H9 (cell line): ENCODE data around the gene DHPS. TPM values are rescaled to one million over a fixed set of nuclear protein-coding genes. Genes with fewer than 3 reads are reported as not detected.

Source experiments
- DNase-seq: peaks from one replicate; pipeline ENCODE4 v3.0.0-alpha.2; 2017
- H2AFZ ChIP-seq: one replicate; pipeline ENCODE4 v1.6.1; 2013; ENCODE audit warnings: mild to moderate bottlenecking, low read length, control low read depth, moderate library complexity
- H2AK5ac ChIP-seq: 2 replicates; pipeline ENCODE4 v1.6.1; 2013; ENCODE audit warnings: low read length, control low read depth, mixed read lengths; ENCODE audit not compliant: insufficient read length
- H2BK120ac ChIP-seq: one replicate; pipeline ENCODE4 v1.6.1; 2013; ENCODE audit warnings: low read depth, mild to moderate bottlenecking, low read length, control low read depth, inconsistent platforms; ENCODE audit not compliant: poor library complexity, severe bottlenecking
- H2BK12ac ChIP-seq: 2 replicates; pipeline ENCODE4 v1.6.1; 2013; ENCODE audit warnings: low read length, control low read depth, mixed read lengths, low read depth; ENCODE audit not compliant: insufficient read length
- H2BK15ac ChIP-seq: 2 replicates; pipeline ENCODE4 v1.6.1; 2013; ENCODE audit warnings: low read depth, low read length, control low read depth
- H2BK20ac ChIP-seq: one replicate; pipeline ENCODE4 v1.6.1; 2013; ENCODE audit warnings: low read depth, mild to moderate bottlenecking, low read length, control low read depth, inconsistent platforms; ENCODE audit not compliant: poor library complexity, severe bottlenecking
- H2BK5ac ChIP-seq: 2 replicates; pipeline ENCODE4 v1.6.1; 2013; ENCODE audit warnings: low read length, control low read depth, mixed read lengths; ENCODE audit not compliant: insufficient read length
- H3K14ac ChIP-seq: 2 replicates; pipeline ENCODE4 v1.6.1; 2013; ENCODE audit warnings: low read length, control low read depth; ENCODE audit not compliant: insufficient read depth
- H3K18ac ChIP-seq: 2 replicates; pipeline ENCODE4 v1.6.1; 2013; ENCODE audit warnings: low read depth, mild to moderate bottlenecking, mixed read lengths, low read length, control low read depth; ENCODE audit not compliant: insufficient read length
- H3K23ac ChIP-seq: 2 replicates; pipeline ENCODE4 v1.6.1; 2013; ENCODE audit warnings: low read length, control low read depth, mixed read lengths, low read depth; ENCODE audit not compliant: insufficient read length
- H3K23me2 ChIP-seq: 2 replicates; pipeline ENCODE4 v1.6.1; 2013; ENCODE audit warnings: low read depth, mild to moderate bottlenecking, mixed read lengths, low read length, control low read depth; ENCODE audit not compliant: insufficient read length, poor library complexity, severe bottlenecking
- H3K27ac ChIP-seq: 2 replicates; pipeline ENCODE4 v1.5.1; 2013; ENCODE audit warnings: low read length, control low read depth, mixed read lengths, low read depth; ENCODE audit not compliant: insufficient read length
- H3K27me3 ChIP-seq: 2 replicates; pipeline ENCODE4 v1.6.1; 2013; ENCODE audit warnings: low read length, control low read depth, inconsistent platforms; ENCODE audit not compliant: insufficient read depth
- H3K4ac ChIP-seq: 2 replicates; pipeline ENCODE4 v1.6.1; 2013; ENCODE audit warnings: low read depth, mild to moderate bottlenecking, control low read depth, inconsistent platforms, low read length, moderate library complexity
- H3K4me1 ChIP-seq: 2 replicates; pipeline ENCODE4 v1.6.1; 2013; ENCODE audit warnings: low read length, control low read depth, inconsistent platforms; ENCODE audit not compliant: insufficient read depth
- H3K4me2 ChIP-seq: 2 replicates; pipeline ENCODE4 v1.6.1; 2013; ENCODE audit warnings: low read length, control low read depth, mixed read lengths; ENCODE audit not compliant: insufficient read length, insufficient read depth
- H3K56ac ChIP-seq: 2 replicates; pipeline ENCODE4 v1.6.1; 2013; ENCODE audit warnings: low read depth, mild to moderate bottlenecking, mixed read lengths, low read length, control low read depth; ENCODE audit not compliant: insufficient read length
- H3K79me1 ChIP-seq: 2 replicates; pipeline ENCODE4 v1.6.1; 2013; ENCODE audit warnings: low read depth, mild to moderate bottlenecking, moderate library complexity, low read length, control low read depth, inconsistent platforms; ENCODE audit not compliant: insufficient read depth, poor library complexity, severe bottlenecking
- H3K79me2 ChIP-seq: 2 replicates; pipeline ENCODE4 v1.6.1; 2013; ENCODE audit warnings: low read length, control low read depth, inconsistent platforms; ENCODE audit not compliant: insufficient read depth
- H3K9ac ChIP-seq: 2 replicates; pipeline ENCODE4 v1.6.1; 2013; ENCODE audit warnings: low read length, control low read depth, mixed read lengths; ENCODE audit not compliant: insufficient read length; ENCODE audit errors: extremely low read depth
- H3K9me3 ChIP-seq: one replicate; pipeline ENCODE4 v1.6.1; 2013; ENCODE audit warnings: low read depth, low read length, inconsistent platforms; ENCODE audit not compliant: control insufficient read depth
- H3T11ph ChIP-seq: one replicate; pipeline ENCODE4 v1.6.1; 2013; ENCODE audit warnings: mild to moderate bottlenecking, low read length, control low read depth, inconsistent platforms
- H4K20me1 ChIP-seq: one replicate; pipeline ENCODE4 v1.6.1; 2013; ENCODE audit not compliant: control insufficient read depth, insufficient read length, insufficient read depth
- H4K5ac ChIP-seq: 2 replicates; pipeline ENCODE4 v1.6.1; 2013; ENCODE audit warnings: low read depth, mild to moderate bottlenecking, mixed read lengths, low read length, control low read depth; ENCODE audit not compliant: insufficient read length
- H4K8ac ChIP-seq: replicated peaks from 2 replicates; pipeline ENCODE4 v1.6.1; 2013; ENCODE audit warnings: low read length, control low read depth, mixed read lengths, low read depth; ENCODE audit not compliant: insufficient read length
- H4K91ac ChIP-seq: 2 replicates; pipeline ENCODE4 v1.6.1; 2013; ENCODE audit warnings: low read depth, mild to moderate bottlenecking, moderate library complexity, mixed read lengths, low read length, control low read depth; ENCODE audit not compliant: insufficient read length
- H3K27ac Mint-ChIP-seq, 3 experiments: 2 replicates in 2 of 3; 3 replicates in 1 of 3; pipeline ENCODE4 v1.8.0; 2020 to 2021; ENCODE audit warnings: mixed read lengths in 3 of 3, mild to moderate bottlenecking in 1 of 3, moderate library complexity in 1 of 3
- H3K27me3 Mint-ChIP-seq: 2 replicates; pipeline ENCODE4 v1.8.0; 2021; ENCODE audit warnings: low read depth, mild to moderate bottlenecking, moderate library complexity, mixed read lengths
- H3K36me3 Mint-ChIP-seq, 3 experiments: 2 replicates in 2 of 3; 3 replicates in 1 of 3; pipeline ENCODE4 v1.8.0; 2020 to 2021; ENCODE audit warnings: low read depth in 3 of 3, mixed read lengths in 3 of 3; ENCODE audit not compliant: insufficient read depth in 1 of 3
- H3K4me1 Mint-ChIP-seq, 2 experiments: 2 replicates each; pipeline ENCODE4 v1.8.0; 2020; ENCODE audit warnings: mixed read lengths in 2 of 2
- H3K4me3 Mint-ChIP-seq, 2 experiments: 2 replicates in 1 of 2; 3 replicates in 1 of 2; pipeline ENCODE4 v1.8.0; 2020 to 2021; ENCODE audit warnings: mild to moderate bottlenecking in 2 of 2, mixed read lengths in 2 of 2, moderate library complexity in 1 of 2
- H3K9me3 Mint-ChIP-seq, 2 experiments: 2 replicates in 1 of 2; 3 replicates in 1 of 2; pipeline ENCODE4 v1.8.0; 2020; ENCODE audit warnings: mild to moderate bottlenecking in 2 of 2, mixed read lengths in 2 of 2, moderate library complexity in 1 of 2
- WGBS: extraction: QIAGEN DNeasy Blood & Tissue Kit; methylation state at CpG from one replicate; pipeline ENCODE4 v1.1.7; 2013; ENCODE audit warnings: missing lambda C conversion rate, low lambda C conversion rate, mixed read lengths; ENCODE audit not compliant: insufficient read length; ENCODE audit errors: extremely low coverage; 5-methylcytosine and 5-hydroxymethylcytosine counted together
- total RNA-seq: library from RNA; stranded (reverse); gene quantifications from 2 replicates; pipeline ENCODE4 v1.2.1, GENCODE V29; 2021
- TF ChIP-seq, protein P1 (sequence below): fragments of 200-600 bp; sonication (generic); conservative IDR thresholded peaks from 3 replicates; pipeline ENCODE4 v1.8.0; 2021; ENCODE audit warnings: antibody characterized with exemption, mild to moderate bottlenecking

DHPS gene
- total RNA-seq, 1 experiment from 2014 or later: 94.9 TPM

DNA sequence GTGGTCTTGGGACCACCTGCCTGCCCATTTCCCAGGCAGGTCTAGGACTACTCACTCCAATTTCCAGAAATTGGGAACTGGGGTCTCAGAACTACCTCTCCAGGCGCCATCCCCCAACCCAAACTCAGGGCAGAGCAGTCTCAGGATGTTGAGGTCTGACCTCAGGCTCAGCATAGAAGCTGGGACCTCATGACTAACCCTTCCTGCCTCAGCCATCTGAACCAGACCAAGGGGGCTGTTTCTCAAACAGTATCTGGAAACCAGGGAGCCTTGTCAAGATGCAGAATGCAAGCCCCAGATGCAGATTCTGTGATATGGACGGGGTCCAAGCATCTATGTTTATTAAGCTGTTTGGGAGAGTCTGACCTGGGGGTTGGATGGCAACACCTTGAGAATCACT lies 13.4 kb upstream of the DHPS start:
- Histone ChIP-seq H3K27me3 (no peaks in the 10 kb centered on the region), H3K23me2 (peaks cover 4% of the 10 kb centered on the region), H3K18ac (no peak overlapping the region), H3K9me3 (no peaks in the 10 kb centered on the region), H2BK120ac (no peak overlapping the region), H3K4ac (no peak overlapping the region), H3K56ac (no peak overlapping the region), H3K14ac (no peak overlapping the region), H3K4me1 (0 out of 2 replicates have a peak, but pooled peaks cover 2% of the 10 kb centered on the region), H2AK5ac (no peak overlapping the region), H3K79me2 (no peaks in the 10 kb centered on the region), H2BK12ac (no peak overlapping the region), H3K23ac (no peak overlapping the region), H2BK15ac (no peak overlapping the region), H3K9ac (no peak overlapping the region), H3K4me2 (no peak overlapping the region), H4K5ac (no peak overlapping the region), H4K20me1 (peaks cover 3% of the 10 kb centered on the region), H2BK20ac (no peak overlapping the region), H2AFZ (no peak overlapping the region), H3T11ph (no peak overlapping the region), H4K91ac (no peak overlapping the region), H2BK5ac (no peak overlapping the region), H4K8ac (no peak overlapping the region), H3K79me1 (no peaks in the 10 kb centered on the region), H3K27ac (no peak overlapping the region)
- H3K4me1 Mint-ChIP-seq: 0 out of 4 replicates have a peak, but pooled peaks cover 0 to 2% of the 10 kb centered on the region in 2 experiments
- no peaks in the 10 kb centered on the region; the same call in 1 of the 2 replicates for H3K27me3 Mint-ChIP-seq
- WGBS: no CpG with 5 or more reads among the region's 2 CpGs
- no peak for DNase-seq
- no peak overlapping the region for H3K27ac Mint-ChIP-seq
- peak overlapping the region; percentile 82 to 89; a peak in 1 of 5 replicates for H3K4me3 Mint-ChIP-seq
- H3K36me3 Mint-ChIP-seq: peaks cover 2 to 20% (median 11%) of the 10 kb centered on the region in 3 experiments; a peak in 6 of 7 replicates
- TF ChIP-seq, protein P1, sequence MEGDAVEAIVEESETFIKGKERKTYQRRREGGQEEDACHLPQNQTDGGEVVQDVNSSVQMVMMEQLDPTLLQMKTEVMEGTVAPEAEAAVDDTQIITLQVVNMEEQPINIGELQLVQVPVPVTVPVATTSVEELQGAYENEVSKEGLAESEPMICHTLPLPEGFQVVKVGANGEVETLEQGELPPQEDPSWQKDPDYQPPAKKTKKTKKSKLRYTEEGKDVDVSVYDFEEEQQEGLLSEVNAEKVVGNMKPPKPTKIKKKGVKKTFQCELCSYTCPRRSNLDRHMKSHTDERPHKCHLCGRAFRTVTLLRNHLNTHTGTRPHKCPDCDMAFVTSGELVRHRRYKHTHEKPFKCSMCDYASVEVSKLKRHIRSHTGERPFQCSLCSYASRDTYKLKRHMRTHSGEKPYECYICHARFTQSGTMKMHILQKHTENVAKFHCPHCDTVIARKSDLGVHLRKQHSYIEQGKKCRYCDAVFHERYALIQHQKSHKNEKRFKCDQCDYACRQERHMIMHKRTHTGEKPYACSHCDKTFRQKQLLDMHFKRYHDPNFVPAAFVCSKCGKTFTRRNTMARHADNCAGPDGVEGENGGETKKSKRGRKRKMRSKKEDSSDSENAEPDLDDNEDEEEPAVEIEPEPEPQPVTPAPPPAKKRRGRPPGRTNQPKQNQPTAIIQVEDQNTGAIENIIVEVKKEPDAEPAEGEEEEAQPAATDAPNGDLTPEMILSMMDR: no peak
- no peaks in the 10 kb centered on the region for H3K9me3 Mint-ChIP-seq
